Activated T-cell treated with anti-CD3 and anti-CD28 coated beads, Interleukin-2, amount 50 U/mL, for 4 hours (primary cell): ENCODE measurements around the gene EPHA7. TPM values are rescaled to one million over a fixed set of nuclear protein-coding genes. Genes with fewer than 3 reads are reported as not detected.

Source experiments
- ATAC-seq, 2 donors: fragments of 200-7000 bp; cut with Tn5 transposase; one replicate each; pipeline ENCODE4 v1.10.0; 2021
- DNase-seq: peaks from one replicate; pipeline ENCODE4 v3.0.0-alpha.2; 2020
- H3K27me3 Mint-ChIP-seq: one replicate; pipeline ENCODE4 v1.8.0; 2021; ENCODE audit warnings: low read depth, mixed read lengths
- H3K36me3 Mint-ChIP-seq: one replicate; pipeline ENCODE4 v1.8.0; 2022; ENCODE audit warnings: mixed read lengths; ENCODE audit not compliant: insufficient read depth
- H3K4me1 Mint-ChIP-seq: one replicate; pipeline ENCODE4 v1.8.0; 2021; ENCODE audit warnings: low read depth, mixed read lengths
- H3K4me3 Mint-ChIP-seq: one replicate; pipeline ENCODE4 v1.8.0; 2021; ENCODE audit warnings: mild to moderate bottlenecking, moderate library complexity, mixed read lengths
- H3K9me3 Mint-ChIP-seq: one replicate; pipeline ENCODE4 v1.8.0; 2021; ENCODE audit warnings: mixed read lengths
- total RNA-seq, 3 donors: library from RNA; stranded (reverse); gene quantifications; one replicate each; pipeline ENCODE4 v1.2.1, GENCODE V29; 2021

EPHA7 gene
- total RNA-seq, 3 donors from 2014 or later = not detected

- Mint-ChIP-seq H3K9me3 (no peaks in the 10 kb centered on the region), H3K36me3 (no peaks in the 10 kb centered on the region), H3K4me1 (no peaks in the 10 kb centered on the region), H3K4me3 (no peak overlapping the region), H3K27me3 (no peaks in the 10 kb centered on the region)
- ATAC-seq (no peak), DNase-seq (no peak)
These were observed 49.7 kb downstream of the EPHA7 start for GRCh38 chr6:93369586-93370134.

GRCh38 chr6:93366506-93366905, 52.9 kb downstream of the EPHA7 start:
- Mint-ChIP-seq H3K9me3 (no peaks in the 10 kb centered on the region), H3K4me1 (no peaks in the 10 kb centered on the region), H3K4me3 (no peak overlapping the region), H3K36me3 (no peaks in the 10 kb centered on the region), H3K27me3 (no peaks in the 10 kb centered on the region)
- no peak for ATAC-seq
- no peak for DNase-seq

- no peaks in the 10 kb centered on the region for H3K9me3 Mint-ChIP-seq
- H3K4me1 Mint-ChIP-seq = no peaks in the 10 kb centered on the region
- DNase-seq (no peak), ATAC-seq (no peak)
- H3K36me3 Mint-ChIP-seq = no peaks in the 10 kb centered on the region
- H3K4me3 Mint-ChIP-seq = no peak overlapping the region
- no peaks in the 10 kb centered on the region for H3K27me3 Mint-ChIP-seq
These were observed 53.9 kb downstream of the EPHA7 start for GRCh38 chr6:93365445-93365844.

- Mint-ChIP-seq H3K4me1 (no peaks in the 10 kb centered on the region), H3K9me3 (no peaks in the 10 kb centered on the region), H3K36me3 (no peaks in the 10 kb centered on the region), H3K4me3 (no peak overlapping the region), H3K27me3 (no peaks in the 10 kb centered on the region)
- DNase-seq (no peak), ATAC-seq (no peak)
These were observed 60.9 kb downstream of the EPHA7 start for GRCh38 chr6:93358435-93358834.

DNA sequence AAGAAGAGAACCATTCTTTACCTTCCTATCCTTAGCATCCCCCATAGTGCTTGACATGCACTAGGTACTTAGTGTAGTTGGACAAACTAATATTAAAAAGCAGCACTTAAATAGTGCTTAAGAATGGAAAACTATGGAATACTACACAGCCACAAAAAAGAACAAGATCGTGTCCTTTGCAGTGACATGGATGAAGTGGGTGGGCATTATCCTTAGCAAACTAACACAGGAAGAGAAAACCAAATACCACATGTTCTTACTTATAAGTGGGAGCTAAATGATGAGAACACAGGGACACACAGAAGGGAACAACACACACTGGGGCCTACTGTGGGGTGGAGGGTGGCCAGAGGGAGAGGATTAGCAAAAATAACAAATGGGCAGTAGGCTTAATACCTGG, 66.8 kb downstream of the EPHA7 start:
- Mint-ChIP-seq H3K4me3 (no peak overlapping the region), H3K27me3 (no peaks in the 10 kb centered on the region), H3K9me3 (no peaks in the 10 kb centered on the region), H3K36me3 (no peaks in the 10 kb centered on the region), H3K4me1 (no peaks in the 10 kb centered on the region)
- DNase-seq (no peak), ATAC-seq (no peak)

GRCh38 chr6:93351222-93351621, 68.1 kb downstream of the EPHA7 start:
- DNase-seq (no peak), ATAC-seq (no peak)
- Mint-ChIP-seq H3K27me3 (no peaks in the 10 kb centered on the region), H3K36me3 (no peaks in the 10 kb centered on the region), H3K4me3 (no peak overlapping the region), H3K4me1 (no peaks in the 10 kb centered on the region), H3K9me3 (no peaks in the 10 kb centered on the region)

DNA sequence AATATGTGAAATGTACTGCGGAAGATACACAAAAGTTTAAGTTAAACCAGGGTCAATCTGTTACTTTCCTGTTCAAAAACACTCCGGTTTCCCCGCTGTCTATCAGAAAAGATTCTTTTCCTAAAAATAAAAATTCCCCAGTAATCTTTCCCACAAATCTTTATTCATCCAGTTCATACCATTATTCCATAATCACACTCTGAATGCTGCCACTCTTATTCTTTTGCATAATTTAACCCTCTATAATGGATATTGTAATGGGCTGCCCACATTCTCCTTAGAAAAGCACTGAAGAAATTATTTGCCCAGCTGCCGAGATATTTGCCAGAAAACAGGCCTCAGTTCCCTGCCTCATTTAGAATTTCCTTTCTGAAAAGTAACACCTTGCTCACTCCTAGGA, 68.6 kb downstream of the EPHA7 start:
- H3K36me3 Mint-ChIP-seq = no peaks in the 10 kb centered on the region
- no peak for DNase-seq
- no peaks in the 10 kb centered on the region for H3K27me3 Mint-ChIP-seq
- no peaks in the 10 kb centered on the region for H3K9me3 Mint-ChIP-seq
- no peak overlapping the region for H3K4me3 Mint-ChIP-seq
- no peaks in the 10 kb centered on the region for H3K4me1 Mint-ChIP-seq
- ATAC-seq = no peak

GRCh38 chr6:93344333-93344835, 75.0 kb downstream of the EPHA7 start:
- H3K27me3 Mint-ChIP-seq = no peaks in the 10 kb centered on the region
- no peaks in the 10 kb centered on the region for H3K4me1 Mint-ChIP-seq
- H3K36me3 Mint-ChIP-seq = no peaks in the 10 kb centered on the region
- no peak overlapping the region for H3K4me3 Mint-ChIP-seq
- ATAC-seq = no peak
- peaks cover 4% of the 10 kb centered on the region for H3K9me3 Mint-ChIP-seq
- no peak for DNase-seq

- H3K4me1 Mint-ChIP-seq = no peaks in the 10 kb centered on the region
- peaks cover 4% of the 10 kb centered on the region for H3K9me3 Mint-ChIP-seq
- H3K27me3 Mint-ChIP-seq = no peaks in the 10 kb centered on the region
- no peak overlapping the region for H3K4me3 Mint-ChIP-seq
- ATAC-seq (no peak), DNase-seq (no peak)
- no peaks in the 10 kb centered on the region for H3K36me3 Mint-ChIP-seq
These were observed 75.9 kb downstream of the EPHA7 start for GRCh38 chr6:93343476-93343875.

- H3K4me1 Mint-ChIP-seq = no peaks in the 10 kb centered on the region
- peaks cover 7% of the 10 kb centered on the region for H3K9me3 Mint-ChIP-seq
- no peaks in the 10 kb centered on the region for H3K27me3 Mint-ChIP-seq
- no peak for DNase-seq
- no peaks in the 10 kb centered on the region for H3K36me3 Mint-ChIP-seq
- ATAC-seq = no peak
- H3K4me3 Mint-ChIP-seq = no peak overlapping the region
These were observed 77.3 kb downstream of the EPHA7 start for GRCh38 chr6:93341900-93342613.

- no peak overlapping the region for H3K4me3 Mint-ChIP-seq
- no peaks in the 10 kb centered on the region for H3K4me1 Mint-ChIP-seq
- DNase-seq (no peak), ATAC-seq (no peak)
- H3K27me3 Mint-ChIP-seq = no peaks in the 10 kb centered on the region
- H3K9me3 Mint-ChIP-seq = peaks cover 3% of the 10 kb centered on the region
- H3K36me3 Mint-ChIP-seq = no peaks in the 10 kb centered on the region
These were observed 81.5 kb downstream of the EPHA7 start for GRCh38 chr6:93337772-93338394.

DNA sequence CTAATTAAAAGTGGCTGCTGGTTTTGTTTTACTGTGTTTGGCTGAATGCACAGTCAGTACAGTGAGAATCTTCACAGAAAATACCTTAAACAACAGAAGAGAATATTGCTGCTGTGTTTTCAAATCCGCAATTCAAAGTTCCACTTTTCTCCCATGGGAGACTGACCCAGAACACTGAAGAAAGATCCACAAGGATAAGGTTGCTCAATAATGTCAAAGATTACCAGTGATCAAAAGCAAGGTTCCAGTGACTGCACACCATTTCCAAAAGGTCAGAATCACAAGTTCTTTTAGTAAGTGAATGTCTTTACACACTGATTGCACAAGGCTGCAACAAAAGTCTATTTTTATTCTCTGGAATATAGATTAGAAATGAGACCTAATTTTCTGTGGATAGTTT, 82.3 kb downstream of the EPHA7 start:
- Mint-ChIP-seq H3K4me3 (no peak overlapping the region), H3K36me3 (no peaks in the 10 kb centered on the region), H3K4me1 (no peaks in the 10 kb centered on the region), H3K27me3 (no peaks in the 10 kb centered on the region), H3K9me3 (peaks cover 3% of the 10 kb centered on the region)
- DNase-seq (no peak), ATAC-seq (no peak)

DNA sequence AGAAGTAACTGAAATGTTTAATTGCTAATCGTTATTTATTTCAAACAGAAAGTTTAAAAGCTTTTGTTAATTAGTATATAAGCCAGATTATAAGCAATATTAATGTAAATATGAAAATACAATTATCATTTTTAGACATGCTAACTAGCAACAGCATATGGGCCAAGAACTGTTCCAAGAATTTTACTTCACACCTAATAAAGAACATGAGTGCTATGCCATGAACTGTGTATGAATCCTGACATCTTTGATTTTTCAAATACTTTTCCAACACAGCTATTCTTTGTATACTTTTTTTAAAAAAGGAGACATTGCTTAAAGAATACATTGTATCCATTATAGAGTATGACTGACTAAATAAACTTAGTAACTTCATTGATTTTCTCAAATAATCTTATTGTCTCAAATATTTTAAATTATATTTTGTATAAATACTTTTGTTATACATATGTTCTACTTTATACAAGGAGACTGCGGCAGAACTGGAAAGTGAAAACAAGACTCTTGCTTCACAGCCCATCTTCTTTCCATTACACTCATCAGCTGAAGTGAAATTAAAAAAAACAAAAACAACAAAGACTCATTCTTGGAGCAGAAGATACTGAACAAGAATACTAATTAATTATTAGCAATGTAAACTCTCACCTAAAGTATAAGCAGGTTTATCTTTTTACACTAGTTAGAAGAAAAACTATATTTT, 89.9 kb downstream of the EPHA7 start:
- Mint-ChIP-seq H3K4me1 (no peaks in the 10 kb centered on the region), H3K9me3 (no peaks in the 10 kb centered on the region), H3K27me3 (no peaks in the 10 kb centered on the region), H3K36me3 (no peaks in the 10 kb centered on the region), H3K4me3 (no peak overlapping the region)
- ATAC-seq = no peak
- no peak for DNase-seq

GRCh38 chr6:93327857-93328256, 91.5 kb downstream of the EPHA7 start:
- Mint-ChIP-seq H3K4me1 (no peaks in the 10 kb centered on the region), H3K4me3 (no peak overlapping the region), H3K36me3 (no peaks in the 10 kb centered on the region), H3K9me3 (no peaks in the 10 kb centered on the region), H3K27me3 (no peaks in the 10 kb centered on the region)
- DNase-seq (no peak), ATAC-seq (no peak)
